CD14-positive monocyte (primary cell): Measurements from ENCODE around the gene USP3. TPM values are rescaled to one million over a fixed set of nuclear protein-coding genes. Genes with fewer than 3 reads are reported as not detected.

Experiments
- DNase-seq, 3 donors: peaks; one replicate each; pipeline ENCODE4 v3.0.0-alpha.2; 2011 to 2022
- H2AFZ ChIP-seq: 2 replicates; pipeline ENCODE4 v1.6.0; 2012; ENCODE audit warnings: mild to moderate bottlenecking, low read depth, low read length, inconsistent platforms; ENCODE audit not compliant: insufficient read depth, poor library complexity, severe bottlenecking
- H3K27ac ChIP-seq, 2 donors: 1 replicate in 1 of 2; 2 replicates in 1 of 2; pipeline ENCODE4 v1.5.1; 2012 to 2013; ENCODE audit warnings: low read length in 2 of 2, control low read depth in 1 of 2, inconsistent platforms in 1 of 2, low read depth in 1 of 2, mild to moderate bottlenecking in 1 of 2
- H3K27me3 ChIP-seq, 2 donors: one replicate each; pipeline versions ENCODE4 v1.6.0 to v1.6.1; 2011 to 2013; ENCODE audit warnings: low read length in 2 of 2; ENCODE audit not compliant: control insufficient read depth in 2 of 2, insufficient read depth in 2 of 2
- H3K36me3 ChIP-seq, 2 donors: replicated peaks in 1 of 2; 1 replicate in 1 of 2; 2 replicates in 1 of 2; pipeline versions ENCODE4 v1.5.1 to v1.6.1; 2012 to 2013; ENCODE audit warnings: low read length in 2 of 2, control low read depth in 1 of 2, inconsistent platforms in 1 of 2, mild to moderate bottlenecking in 1 of 2; ENCODE audit not compliant: insufficient read depth in 2 of 2, control insufficient read depth in 1 of 2
- H3K4me1 ChIP-seq, 2 donors: 1 replicate in 1 of 2; 2 replicates in 1 of 2; pipeline versions ENCODE4 v1.5.1 to v1.6.1; 2012 to 2013; ENCODE audit warnings: low read length in 2 of 2, control low read depth in 1 of 2, inconsistent platforms in 1 of 2, mild to moderate bottlenecking in 1 of 2, moderate library complexity in 1 of 2; ENCODE audit not compliant: insufficient read depth in 2 of 2, control insufficient read depth in 1 of 2
- H3K4me2 ChIP-seq: replicated peaks from 2 replicates; pipeline ENCODE3; 2012; ENCODE audit warnings: low read length, moderate library complexity, mild to moderate bottlenecking; ENCODE audit not compliant: poor library complexity, severe bottlenecking; ENCODE audit errors: extremely low read depth
- H3K4me3 ChIP-seq, 3 experiments: fragments of 200-600 bp in 1 of 3; sonication (generic) in 1 of 3; replicated peaks in 1 of 3; 1 replicate in 2 of 3; 2 replicates in 1 of 3; pipeline ENCODE4 v1.5.1; 2011 to 2013; ENCODE audit warnings: low read length in 3 of 3, mild to moderate bottlenecking in 3 of 3, control low read depth in 2 of 3, low read depth in 2 of 3, inconsistent platforms in 1 of 3, moderate library complexity in 1 of 3
- H3K79me2 ChIP-seq: 2 replicates; pipeline ENCODE4 v1.6.0; 2012; ENCODE audit warnings: mild to moderate bottlenecking, control low read depth, inconsistent platforms, low read length, moderate library complexity; ENCODE audit not compliant: insufficient read depth
- H3K9ac ChIP-seq: 2 replicates; pipeline ENCODE4 v1.6.0; 2017; ENCODE audit warnings: low read length, mild to moderate bottlenecking; ENCODE audit not compliant: insufficient read depth, poor library complexity, severe bottlenecking
- H3K9me3 ChIP-seq, 2 donors: replicated peaks in 1 of 2; 1 replicate in 1 of 2; 2 replicates in 1 of 2; pipeline versions ENCODE4 v1.5.1 to v1.6.1; 2012 to 2013; ENCODE audit warnings: low read length in 2 of 2, control low read depth in 1 of 2; ENCODE audit not compliant: control insufficient read depth in 1 of 2, insufficient read depth in 1 of 2
- H4K20me1 ChIP-seq: 2 replicates; pipeline ENCODE4 v1.6.0; 2012; ENCODE audit warnings: mild to moderate bottlenecking, low read length, control low read depth, moderate library complexity; ENCODE audit not compliant: insufficient read depth
- H3K27ac Mint-ChIP-seq, 7 donors: one replicate each; pipeline ENCODE4 v1.8.0; 2020; ENCODE audit warnings: mild to moderate bottlenecking in 7 of 7, mixed read lengths in 7 of 7, moderate library complexity in 6 of 7, inconsistent platforms in 2 of 7
- H3K27me3 Mint-ChIP-seq, 3 donors: one replicate each; pipeline ENCODE4 v1.8.0; 2021 to 2022; ENCODE audit warnings: low read depth in 3 of 3, mild to moderate bottlenecking in 3 of 3, mixed read lengths in 3 of 3, moderate library complexity in 3 of 3, inconsistent platforms in 1 of 3
- H3K36me3 Mint-ChIP-seq, 2 donors: one replicate each; pipeline ENCODE4 v1.8.0; 2020; ENCODE audit warnings: mixed read lengths in 2 of 2, inconsistent platforms in 1 of 2, mild to moderate bottlenecking in 1 of 2
- H3K4me1 Mint-ChIP-seq: one replicate; pipeline ENCODE4 v1.8.0; 2020; ENCODE audit warnings: mild to moderate bottlenecking, mixed read lengths
- H3K4me3 Mint-ChIP-seq, 2 donors: one replicate each; pipeline ENCODE4 v1.8.0; 2020; ENCODE audit warnings: mild to moderate bottlenecking in 2 of 2, mixed read lengths in 2 of 2, moderate library complexity in 1 of 2
- H3K9me3 Mint-ChIP-seq, 7 donors: one replicate each; pipeline ENCODE4 v1.8.0; 2020 to 2022; ENCODE audit warnings: mixed read lengths in 7 of 7, mild to moderate bottlenecking in 6 of 7, moderate library complexity in 6 of 7, inconsistent platforms in 2 of 7
- WGBS: methylation state at CpG from one replicate; pipeline ENCODE4 v1.1.5; 2013; ENCODE audit warnings: missing lambda C conversion rate; ENCODE audit not compliant: insufficient coverage; 5-methylcytosine and 5-hydroxymethylcytosine counted together
- intact Hi-C, 2 donors: fragments of 100-400 bp; cut with micrococcal nuclease; formaldehyde crosslinking; loops; one replicate each; pipeline versions ENCODE4 v1.15.0 to v1.15.1; 2023
- polyA plus RNA-seq, 3 donors: library from polyadenylated mRNA; depleted of rRNA in 1 of 3; unstranded in 2 of 3; stranded (reverse) in 1 of 3; fragments of 300-500 nt in 2 of 3; fragments of >200 nt in 1 of 3; fragmentation: Illumina TruSeq in 2 of 3; gene quantifications; 1 replicate in 2 of 3; 2 replicates in 1 of 3; pipeline ENCODE4 v1.2.3, GENCODE V29; 2012 to 2021
- TF ChIP-seq, protein P1 (sequence below): fragments of 200-600 bp; IDR thresholded peaks from one replicate; pipeline ENCODE4 v1.8.0; 2022; ENCODE audit warnings: antibody characterized with exemption, mild to moderate bottlenecking

USP3 gene
- polyA plus RNA-seq, 3 donors = 91.4 to 167 (median 122) TPM

GRCh38 chr15:63465104-63465503, 39.3 kb upstream of the USP3 start:
- no peaks in the 10 kb centered on the region for H3K9me3 ChIP-seq
- intact Hi-C loops = loop anchor here (5.0 to 10.0 kb wide), 3 partner anchors 37 to 60 kb away; partner anchors contain the start of gene USP3 (in 1 of the 2)
- no peak overlapping the region for H3K27ac Mint-ChIP-seq

DNA sequence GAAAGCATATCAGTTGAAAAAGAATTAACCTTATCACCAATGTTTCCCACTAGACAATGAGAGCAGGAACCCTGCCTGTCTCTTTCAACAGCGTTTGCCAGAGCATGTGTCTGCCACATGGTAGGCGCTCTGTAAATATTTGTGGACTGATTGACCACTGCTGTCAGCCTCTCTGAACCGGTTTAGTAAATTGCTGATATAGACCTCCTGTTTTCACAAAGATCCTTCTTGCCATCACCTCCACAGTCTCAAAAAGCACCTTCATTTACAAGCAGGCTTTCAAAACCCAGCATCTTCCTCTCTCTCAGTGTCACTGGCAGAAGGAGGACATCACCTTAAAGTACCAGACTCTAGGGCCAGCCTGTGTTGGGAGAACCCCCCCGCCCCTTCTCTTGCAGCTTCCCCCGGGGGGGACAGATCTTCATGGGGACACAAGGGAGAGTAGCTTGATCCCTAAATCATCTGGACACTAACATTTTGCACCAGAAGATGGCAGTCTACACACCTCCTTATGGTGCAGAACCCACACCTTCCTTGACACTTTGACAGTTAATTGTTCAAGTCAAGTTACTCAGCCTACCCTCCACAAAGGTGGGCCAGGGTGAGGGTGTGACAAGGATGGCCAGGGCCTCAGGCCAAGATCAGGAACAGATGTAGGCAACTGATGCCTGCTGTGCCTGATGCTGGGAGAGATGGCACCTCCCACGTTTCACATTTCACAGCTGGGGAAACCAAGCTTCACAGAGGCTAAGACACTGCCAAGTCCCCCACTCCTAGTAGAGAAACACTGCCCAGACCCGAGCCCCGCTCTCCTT, 37.8 kb upstream of the USP3 start:
- peak; percentile 72 to 78 (median 74) for DNase-seq
- no peak overlapping the region for H3K27ac ChIP-seq
- Mint-ChIP-seq H3K27ac (peak overlapping the region in 3 of 7 donors; percentile 42 to 79 (median 58)), H3K9me3 (peaks cover 0 to 2% (median 0%) of the 10 kb centered on the region in 7 donors), H3K27me3 (peaks cover 1 to 4% (median 3%) of the 10 kb centered on the region in 3 donors), H3K4me3 (no peak overlapping the region), H3K4me1 (peaks cover 18% of the 10 kb centered on the region), H3K36me3 (no peaks in the 10 kb centered on the region)
- TF ChIP-seq, protein P1, sequence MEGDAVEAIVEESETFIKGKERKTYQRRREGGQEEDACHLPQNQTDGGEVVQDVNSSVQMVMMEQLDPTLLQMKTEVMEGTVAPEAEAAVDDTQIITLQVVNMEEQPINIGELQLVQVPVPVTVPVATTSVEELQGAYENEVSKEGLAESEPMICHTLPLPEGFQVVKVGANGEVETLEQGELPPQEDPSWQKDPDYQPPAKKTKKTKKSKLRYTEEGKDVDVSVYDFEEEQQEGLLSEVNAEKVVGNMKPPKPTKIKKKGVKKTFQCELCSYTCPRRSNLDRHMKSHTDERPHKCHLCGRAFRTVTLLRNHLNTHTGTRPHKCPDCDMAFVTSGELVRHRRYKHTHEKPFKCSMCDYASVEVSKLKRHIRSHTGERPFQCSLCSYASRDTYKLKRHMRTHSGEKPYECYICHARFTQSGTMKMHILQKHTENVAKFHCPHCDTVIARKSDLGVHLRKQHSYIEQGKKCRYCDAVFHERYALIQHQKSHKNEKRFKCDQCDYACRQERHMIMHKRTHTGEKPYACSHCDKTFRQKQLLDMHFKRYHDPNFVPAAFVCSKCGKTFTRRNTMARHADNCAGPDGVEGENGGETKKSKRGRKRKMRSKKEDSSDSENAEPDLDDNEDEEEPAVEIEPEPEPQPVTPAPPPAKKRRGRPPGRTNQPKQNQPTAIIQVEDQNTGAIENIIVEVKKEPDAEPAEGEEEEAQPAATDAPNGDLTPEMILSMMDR = peak; percentile 73
- H3K79me2 ChIP-seq = peaks cover 10% of the 10 kb centered on the region
- no peaks in the 10 kb centered on the region for H3K27me3 ChIP-seq
- H3K9me3 ChIP-seq = no peaks in the 10 kb centered on the region
- no peak overlapping the region for H3K4me3 ChIP-seq
- intact Hi-C loops = loop anchor here (5.0 to 10.0 kb wide), 3 partner anchors 36 to 58 kb away; partner anchors contain the start of gene USP3 (in 1 of the 2)
- peak overlapping the region; percentile 33 for H3K4me2 ChIP-seq
- H4K20me1 ChIP-seq = no peaks in the 10 kb centered on the region
- H2AFZ ChIP-seq = peak overlapping the region; percentile 36
- 92% methylated on average over 2 of the region's 8 CpGs for WGBS
- H3K4me1 ChIP-seq = peaks cover 10 to 13% of the 10 kb centered on the region in 2 donors
- H3K9ac ChIP-seq = no peak overlapping the region
- H3K36me3 ChIP-seq = no peaks in the 10 kb centered on the region

More at GRCh38 chr15:63465104-63465503, 39.3 kb upstream of the USP3 start:
- H3K27me3 ChIP-seq = no peaks in the 10 kb centered on the region
- H3K27ac ChIP-seq = no peak overlapping the region
- H3K9ac ChIP-seq = no peak overlapping the region
- peaks cover 10% of the 10 kb centered on the region for H3K79me2 ChIP-seq
- H4K20me1 ChIP-seq = no peaks in the 10 kb centered on the region
- no peak for DNase-seq
- TF ChIP-seq, protein P1 = no peak
- Mint-ChIP-seq H3K27me3 (peaks cover 1 to 3% (median 3%) of the 10 kb centered on the region in 3 donors), H3K4me3 (no peak overlapping the region), H3K36me3 (no peaks in the 10 kb centered on the region), H3K4me1 (peaks cover 19% of the 10 kb centered on the region), H3K9me3 (peaks cover 0 to 4% (median 0%) of the 10 kb centered on the region in 7 donors)
- H3K36me3 ChIP-seq = no peaks in the 10 kb centered on the region
- H2AFZ ChIP-seq = no peak overlapping the region
- no peak overlapping the region for H3K4me2 ChIP-seq
- peaks cover 15 to 20% of the 10 kb centered on the region in 2 donors for H3K4me1 ChIP-seq
- no peak overlapping the region for H3K4me3 ChIP-seq
